ENCODE results near the gene PPP2R2B.
"Not testable (repeated sequence)": the region's sequence is repeated elsewhere in the genome, so short reads cannot be mapped to it uniquely, and the experiment has no call there.

The PPP2R2B gene

DNA sequence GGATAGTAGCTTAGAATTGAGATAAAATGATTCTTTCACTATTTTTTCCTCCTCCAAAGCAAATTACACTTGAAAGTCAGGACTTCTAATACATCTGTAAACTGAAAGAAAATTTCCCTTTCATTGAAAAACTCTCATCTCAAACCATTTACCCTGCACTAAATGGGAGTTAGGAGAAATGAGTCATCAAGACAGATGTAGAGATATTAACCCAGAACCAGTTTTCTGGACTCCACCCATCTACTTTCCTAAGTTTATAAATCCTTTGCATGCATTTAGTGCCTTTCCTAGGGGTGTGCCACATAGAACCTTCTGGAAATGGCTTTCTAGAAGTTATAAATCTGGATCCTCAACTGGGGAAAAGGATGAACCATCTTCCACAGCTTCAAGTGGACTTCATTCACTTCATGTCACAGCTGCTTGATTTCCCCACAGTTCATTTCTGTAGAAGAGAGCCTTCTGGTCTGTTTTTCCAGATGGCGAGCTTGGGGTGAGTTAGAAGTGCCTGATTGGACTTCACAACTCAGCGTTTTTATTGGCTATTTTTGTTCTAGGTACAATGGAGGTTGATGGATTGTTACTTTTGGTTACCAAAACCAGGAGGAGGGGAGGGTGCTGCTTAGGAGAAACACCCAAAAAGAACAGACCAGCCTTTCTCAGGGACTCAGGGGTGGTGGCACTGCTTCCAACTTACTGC lies 290.1 kb downstream of the PPP2R2B start:
- DNase-seq: no peak

DNA sequence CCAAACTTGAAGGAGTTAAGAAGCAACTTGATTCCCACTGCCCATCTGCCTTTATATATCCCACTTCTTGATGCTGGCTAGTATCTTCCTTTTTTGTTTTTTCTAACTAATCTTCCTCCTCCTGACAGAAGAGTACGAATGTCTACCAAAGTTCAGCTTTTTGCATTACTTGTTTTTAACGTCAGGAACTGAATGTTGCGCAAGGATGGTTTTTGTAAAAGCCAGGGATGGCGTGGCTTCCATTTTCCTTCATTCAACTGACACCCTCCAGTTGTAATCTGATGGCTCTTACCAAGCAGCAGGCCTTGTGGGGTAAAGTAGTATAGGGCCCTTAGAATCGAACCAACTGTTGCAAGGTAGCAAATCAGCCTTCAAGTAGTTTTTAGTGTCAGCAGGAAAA lies 291.8 kb downstream of the PPP2R2B start:
- no peak for DNase-seq

DNA sequence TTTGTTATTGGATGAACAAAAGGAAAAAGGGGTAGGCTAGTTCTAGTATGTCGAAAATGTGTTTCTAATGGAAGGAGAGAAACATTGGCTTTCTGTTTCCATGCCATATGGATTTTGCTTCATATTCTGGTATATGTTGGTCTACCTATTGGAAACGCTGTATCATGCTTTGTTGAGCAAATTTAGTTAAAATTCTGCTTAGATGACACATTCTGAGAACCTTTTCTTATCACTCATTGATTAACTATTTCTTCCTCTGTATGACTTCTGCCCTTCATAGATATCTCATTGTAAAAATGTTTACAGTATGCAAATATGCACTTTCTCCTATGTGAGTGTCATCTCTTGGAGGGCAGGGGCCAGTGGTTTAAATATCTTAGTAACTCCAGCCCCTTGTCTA lies 293.8 kb downstream of the PPP2R2B start:
- DNase-seq: no peak

DNA sequence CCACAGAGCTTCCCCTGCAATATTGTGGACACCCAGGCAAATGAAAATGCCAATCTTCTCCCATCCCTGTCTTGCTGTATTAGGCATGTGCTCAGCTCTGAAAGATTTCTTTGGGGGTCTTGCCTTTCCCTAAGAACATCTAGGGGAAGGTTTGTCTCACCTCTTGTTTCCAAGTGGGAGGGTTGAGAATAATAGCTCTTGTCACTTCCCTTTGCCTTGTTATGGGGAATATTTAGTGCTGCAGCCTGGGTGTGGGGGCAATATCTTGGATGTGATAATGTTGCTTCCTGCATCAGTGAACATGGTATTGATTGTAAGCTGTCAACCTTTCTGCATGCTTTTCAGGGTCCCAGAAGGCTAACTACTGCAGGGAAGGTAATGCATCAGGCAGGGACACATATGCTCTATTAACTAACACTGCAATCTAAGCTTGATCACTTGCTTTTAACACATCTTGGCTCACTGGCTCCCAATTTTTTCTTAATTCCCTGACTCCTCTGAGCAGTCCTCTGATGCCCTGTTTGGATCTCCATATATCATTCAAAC lies 296.4 kb downstream of the PPP2R2B start:
- DNase-seq: no peak

DNA sequence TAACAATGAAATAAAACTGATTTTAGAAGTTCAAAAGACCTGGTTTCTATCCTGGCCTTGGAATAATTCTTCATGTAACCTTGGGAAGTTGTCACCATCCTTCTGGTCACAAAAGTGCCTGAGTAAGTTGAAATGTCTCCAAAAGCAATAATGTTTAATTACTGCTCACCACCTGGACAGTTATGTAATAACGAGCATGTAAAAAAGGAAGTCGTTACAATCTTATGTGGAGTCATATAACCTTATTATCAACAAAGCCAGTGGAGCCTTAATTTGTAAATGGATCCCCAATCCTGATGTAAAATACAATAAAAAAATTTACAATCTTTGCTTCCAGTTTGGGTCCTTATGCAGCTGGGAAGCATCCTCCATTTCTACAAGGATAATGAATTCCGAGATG lies 298.3 kb downstream of the PPP2R2B start:
- DNase-seq: no peak

DNA sequence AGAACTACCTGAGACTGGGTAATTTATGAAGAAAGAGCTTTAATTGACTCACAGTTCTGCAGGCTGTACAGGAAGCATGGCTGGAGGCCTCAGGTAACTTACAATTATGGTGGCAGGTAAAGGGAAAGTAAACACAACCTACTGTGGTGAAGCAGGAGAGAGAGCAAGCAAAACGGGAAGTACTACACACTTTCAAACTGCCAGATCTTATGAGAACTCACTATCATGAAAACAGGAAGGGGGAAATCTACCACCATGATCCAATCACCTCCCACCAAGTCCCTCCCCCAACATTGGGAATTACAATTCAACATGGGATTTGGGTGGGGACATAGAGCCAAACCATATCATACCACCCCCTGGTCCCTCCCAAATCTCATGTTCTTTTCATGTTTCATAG lies 303.8 kb downstream of the PPP2R2B start:
- no peak for DNase-seq

DNA sequence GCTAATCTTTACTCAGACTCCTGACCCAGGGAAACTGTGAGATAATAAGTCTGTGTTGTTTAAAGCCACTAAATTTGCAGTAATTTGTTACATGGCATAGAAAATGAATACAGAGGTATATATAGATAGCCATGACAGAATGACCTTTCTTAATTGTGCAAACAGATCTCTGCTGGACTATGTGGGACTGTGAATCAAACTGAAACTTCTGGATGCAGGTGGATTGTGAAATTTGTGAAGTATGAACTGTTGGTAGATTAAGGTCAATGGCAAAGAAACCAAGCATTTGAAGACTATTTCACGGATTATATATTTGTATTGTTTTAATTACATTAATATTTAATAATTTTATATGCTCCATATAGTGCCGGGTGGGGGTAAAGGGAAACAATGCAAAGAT lies 310.4 kb downstream of the PPP2R2B start:
- DNase-seq: no peak

DNA sequence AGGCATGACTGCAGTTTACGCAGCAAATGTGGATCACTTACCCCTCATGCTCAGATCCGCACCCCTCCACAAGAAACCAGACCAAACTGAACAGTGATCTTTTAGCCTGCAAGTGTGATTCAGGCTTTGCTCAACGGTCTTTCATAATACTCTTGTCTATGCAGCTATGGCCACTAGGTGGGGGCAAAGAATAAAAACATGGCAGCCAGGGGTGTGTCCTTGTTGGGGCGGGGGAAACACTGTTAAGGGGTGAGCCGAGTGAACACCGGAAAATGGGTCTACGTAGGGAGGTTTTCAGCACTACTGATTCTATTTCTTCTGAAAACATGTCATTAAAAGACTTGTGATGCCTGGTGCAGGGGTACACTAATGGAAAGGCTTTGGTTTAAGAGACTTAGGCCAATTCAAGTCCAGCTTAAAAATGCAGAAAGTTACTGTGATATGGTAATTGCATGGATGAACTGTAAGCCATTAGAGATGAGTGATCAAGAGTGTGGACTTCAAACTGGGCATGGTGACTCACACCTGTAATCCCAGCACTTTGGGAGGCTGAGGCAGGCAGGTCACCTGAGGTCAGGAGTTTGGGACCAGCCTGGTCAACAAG lies 312.7 kb downstream of the PPP2R2B start:
- DNase-seq: peak; percentile 71

DNA sequence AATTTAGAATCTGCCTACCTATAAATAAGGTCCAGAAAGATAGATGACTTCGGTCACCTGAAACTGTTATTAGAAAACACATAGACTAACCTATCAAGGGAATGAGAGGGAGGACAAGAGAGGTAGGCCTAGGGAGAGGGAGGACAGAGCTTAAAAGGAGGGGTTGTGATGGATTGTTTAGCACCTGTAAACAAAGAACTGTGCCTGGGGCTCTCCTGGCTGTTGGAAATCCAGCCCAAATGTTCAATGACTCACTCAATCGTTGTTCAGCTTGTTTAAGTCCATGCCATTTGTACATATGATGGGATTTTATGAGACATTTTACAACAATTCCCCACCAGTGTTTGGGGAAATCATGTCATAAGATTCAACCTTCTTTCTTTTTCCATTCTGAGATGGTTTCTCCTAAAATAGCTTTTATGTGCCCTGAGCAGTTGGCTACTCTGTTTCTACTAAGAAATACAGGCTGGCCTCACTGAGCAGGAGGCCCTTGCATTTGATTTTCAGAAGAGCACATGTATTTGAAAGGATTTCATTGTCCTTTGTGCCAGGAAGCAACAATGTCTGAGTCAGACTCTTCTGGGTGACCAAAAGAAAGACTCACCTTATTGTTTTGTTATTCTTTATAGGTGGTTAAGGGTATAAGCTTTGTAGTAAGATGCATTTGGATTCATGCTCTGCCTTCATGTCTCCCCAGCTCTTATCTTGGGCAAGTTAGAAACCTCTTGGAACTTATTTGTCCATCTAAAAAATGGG lies 314.4 kb downstream of the PPP2R2B start:
- no peak for DNase-seq

DNA sequence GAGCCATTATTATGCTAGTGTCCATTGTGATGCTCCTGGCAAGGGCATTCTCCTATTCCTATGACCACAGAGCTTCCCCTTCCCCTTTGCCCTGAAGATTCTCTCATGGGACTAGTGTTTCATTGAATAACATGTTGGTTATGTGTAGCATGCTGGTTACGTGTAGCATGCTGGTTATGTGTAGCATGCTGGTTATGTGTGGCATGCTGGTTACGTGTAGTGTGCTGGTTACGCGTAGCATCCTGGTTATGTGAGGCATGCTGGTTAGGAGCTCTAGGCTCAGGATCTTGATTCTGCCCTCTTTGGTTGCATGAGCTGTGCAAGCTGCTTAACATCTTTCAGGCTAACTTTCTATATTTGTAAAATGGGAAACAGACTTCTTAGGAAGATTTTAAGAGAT lies 316.1 kb downstream of the PPP2R2B start:
- no peak for DNase-seq

DNA sequence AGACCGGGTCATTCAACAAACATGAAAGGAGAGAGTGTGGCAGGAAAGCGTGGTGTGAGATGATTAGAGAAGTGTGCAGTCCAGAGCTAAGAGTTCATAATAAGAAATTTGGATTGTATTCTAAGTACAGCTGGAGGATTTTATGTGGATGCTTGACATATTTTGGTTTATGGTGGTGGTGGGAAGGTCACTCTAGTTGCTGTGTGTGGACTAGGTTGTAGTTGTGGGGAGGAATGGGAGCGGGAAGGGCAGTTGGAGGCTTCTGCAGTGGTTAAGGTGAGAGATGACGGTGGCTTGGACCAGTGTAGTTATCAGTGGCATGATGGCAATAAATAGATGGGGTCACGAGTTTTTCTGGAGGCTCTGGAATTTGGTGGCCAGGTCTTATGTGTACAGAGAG lies 316.8 kb downstream of the PPP2R2B start:
- no peak for DNase-seq

DNA sequence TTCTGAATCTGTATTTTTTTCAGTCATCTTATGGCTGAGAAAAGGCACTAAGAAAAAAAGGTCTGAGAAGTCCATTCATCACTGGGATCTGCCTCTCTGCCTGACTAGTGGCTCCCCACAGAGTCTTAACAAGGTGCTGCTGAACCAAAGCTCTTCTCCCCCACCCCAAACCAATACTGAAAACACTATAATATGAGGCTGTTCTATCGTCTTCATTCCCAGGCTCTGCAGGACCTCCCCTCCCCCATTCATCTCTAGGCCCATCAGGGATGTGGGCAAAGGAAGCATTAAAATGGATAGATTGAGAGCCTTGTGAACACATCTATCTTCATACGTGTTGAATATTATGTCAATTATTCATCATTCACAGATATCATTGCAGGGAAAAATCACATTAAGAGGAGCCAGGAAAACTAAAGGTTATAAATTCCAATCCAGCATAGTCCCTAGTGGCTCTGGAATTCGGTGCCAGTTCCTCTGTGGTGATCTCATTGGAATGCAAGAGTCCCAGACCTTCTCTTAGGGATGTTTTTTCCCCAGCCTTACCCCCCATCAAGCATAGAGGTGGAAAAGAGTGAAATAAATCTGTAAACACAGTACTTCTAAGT lies 318.2 kb downstream of the PPP2R2B start:
- no peak for DNase-seq

DNA sequence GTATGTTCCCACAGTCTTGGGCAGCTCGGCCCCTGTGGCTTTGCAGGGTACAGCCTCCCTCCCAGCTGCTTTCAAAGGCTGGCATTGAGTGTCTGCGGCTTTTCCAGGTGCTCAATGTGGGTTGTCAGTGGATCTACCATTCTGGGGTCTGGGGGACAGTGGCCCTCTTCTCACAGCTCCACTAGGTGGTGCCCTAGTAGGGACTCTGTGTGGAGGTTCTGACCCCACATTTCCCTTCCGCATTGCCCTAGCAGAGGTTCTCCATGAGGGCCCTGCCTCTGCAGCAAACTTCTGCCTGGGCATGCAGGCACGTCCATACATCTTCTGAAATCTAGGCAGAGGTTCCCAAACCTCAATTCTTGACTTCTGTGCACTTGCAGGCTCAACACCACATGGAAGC lies 321.7 kb downstream of the PPP2R2B start:
- DNase-seq: not testable (repeated sequence)

DNA sequence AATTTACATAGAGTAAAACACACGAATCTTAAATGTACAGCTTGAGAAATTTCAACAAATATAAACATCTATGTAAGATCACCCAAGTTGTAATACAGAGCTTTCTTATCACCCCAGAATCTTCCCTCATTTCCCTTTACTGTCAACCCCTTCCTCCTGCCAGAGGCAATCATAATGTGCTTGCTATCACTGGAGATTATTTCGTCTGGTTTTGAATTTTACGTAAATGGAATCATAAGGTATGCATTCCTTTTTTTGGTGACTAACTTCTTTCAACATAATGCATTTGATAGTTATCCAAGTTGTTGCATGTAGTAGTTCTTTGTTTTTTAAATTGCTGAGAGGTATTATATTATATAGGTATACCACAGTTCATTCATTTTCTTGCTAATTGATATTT lies 325.1 kb downstream of the PPP2R2B start:
- DNase-seq: no peak

DNA sequence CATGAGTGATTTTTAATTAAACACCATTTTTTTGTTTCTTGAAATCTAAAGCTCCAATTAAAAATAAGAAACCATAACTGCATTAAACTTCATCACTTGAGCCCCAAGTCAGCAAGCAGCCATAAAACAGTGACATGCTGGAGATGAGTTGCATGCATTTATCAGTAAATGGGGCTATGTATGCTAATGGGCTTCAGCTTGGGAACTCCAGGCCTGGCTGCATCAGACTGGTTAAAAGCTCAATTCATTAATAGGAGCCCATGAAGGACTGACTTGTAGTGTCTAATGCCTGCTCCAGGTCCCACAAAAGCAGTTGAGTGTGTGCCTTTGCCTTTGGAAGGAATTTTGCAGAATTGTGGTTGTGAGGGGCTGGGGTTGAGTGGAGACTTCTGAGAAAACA lies 328.9 kb downstream of the PPP2R2B start:
- no peak for DNase-seq

DNA sequence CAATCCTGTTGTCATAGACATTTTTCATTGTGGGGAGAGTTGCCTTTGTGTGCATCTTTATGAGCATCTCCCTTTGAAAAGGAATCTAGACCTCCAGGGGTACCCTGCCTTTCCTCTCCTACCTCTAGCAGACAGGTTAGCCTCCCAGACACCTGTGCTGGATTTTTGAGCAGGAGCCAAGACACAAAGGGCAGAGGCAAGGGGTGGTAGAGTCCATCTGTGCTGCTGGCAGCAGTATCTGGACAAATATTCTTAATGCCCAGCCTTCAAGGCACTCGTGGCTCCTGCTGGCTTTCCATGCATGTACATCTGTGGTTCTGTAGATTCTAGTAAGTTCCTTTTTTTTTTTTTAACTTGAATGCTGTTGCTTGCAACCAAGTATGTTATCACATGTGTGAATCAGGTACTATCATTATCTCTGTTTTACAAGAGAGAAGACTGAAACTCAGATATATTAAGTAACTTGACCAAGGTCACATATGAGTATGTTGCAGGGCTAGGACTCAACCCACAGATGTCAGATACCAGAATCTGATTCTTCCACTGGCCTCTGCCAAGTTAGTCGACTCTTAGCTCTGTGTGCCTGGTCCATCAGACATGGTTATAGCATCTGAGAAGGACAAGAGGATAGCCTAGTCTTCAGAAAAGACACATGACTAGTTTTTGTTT lies 329.6 kb downstream of the PPP2R2B start:
- no peak for DNase-seq

DNA sequence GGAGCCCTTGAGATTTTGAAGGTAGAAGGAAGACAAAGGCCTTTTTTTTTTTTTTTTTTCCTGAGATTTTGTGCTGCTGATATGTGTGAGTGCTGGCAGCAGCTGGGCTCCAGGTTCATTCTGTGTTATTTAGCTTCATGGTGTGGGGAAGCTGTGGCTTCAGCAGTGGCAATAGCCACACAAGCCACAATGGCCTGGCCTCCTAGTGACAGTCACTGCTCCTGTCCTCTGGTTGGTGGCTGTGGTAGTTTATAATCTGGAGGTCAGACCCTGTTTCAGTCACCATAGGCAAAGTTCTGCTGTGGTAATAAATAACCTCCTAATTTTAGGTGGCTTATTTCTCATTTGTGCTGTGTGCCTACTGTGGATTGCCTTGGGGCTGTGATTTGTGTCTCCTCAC lies 334.3 kb downstream of the PPP2R2B start:
- no peak for DNase-seq

DNA sequence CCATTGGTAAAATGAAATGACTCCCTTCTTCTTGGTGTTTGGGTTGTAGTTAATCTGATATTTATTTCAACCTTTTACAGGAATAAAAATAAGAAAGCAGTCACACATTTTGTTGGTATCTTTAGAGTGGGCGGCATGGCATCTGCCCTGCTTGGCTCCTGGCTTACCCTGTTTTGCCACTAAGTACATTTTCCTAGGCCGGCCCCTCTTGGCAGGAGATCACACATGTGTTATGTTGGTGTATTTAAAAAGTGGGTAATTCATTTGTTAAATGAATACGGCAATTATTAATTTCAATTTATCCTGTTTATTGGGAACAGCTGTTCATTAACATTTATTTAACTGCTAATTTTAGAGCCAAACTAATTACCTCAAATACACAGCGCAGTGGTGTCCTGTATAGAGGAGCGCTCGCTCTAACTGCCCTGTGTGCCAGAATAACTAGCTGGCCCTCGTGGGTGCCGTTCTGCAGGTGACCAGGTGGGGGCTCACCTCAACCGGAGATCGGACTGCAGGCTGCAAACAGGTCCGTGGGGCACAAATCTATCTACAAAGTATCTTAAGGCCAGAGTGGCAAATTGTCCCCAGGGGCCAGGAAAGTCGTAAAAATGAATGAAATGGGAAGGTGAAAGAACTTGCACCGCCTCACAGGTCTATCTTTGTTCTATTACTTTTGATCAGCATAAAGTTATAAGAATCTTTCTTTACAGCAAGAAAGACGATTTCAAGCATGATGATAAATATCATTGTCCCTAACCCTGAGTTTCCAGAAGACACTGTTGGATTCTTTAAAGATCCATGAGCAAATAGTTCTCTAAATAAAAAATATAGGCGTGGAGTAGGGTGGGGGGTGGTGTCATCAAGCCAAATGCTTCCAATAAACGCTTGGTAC lies 336.4 kb downstream of the PPP2R2B start:
- peak; percentile 87 for DNase-seq

DNA sequence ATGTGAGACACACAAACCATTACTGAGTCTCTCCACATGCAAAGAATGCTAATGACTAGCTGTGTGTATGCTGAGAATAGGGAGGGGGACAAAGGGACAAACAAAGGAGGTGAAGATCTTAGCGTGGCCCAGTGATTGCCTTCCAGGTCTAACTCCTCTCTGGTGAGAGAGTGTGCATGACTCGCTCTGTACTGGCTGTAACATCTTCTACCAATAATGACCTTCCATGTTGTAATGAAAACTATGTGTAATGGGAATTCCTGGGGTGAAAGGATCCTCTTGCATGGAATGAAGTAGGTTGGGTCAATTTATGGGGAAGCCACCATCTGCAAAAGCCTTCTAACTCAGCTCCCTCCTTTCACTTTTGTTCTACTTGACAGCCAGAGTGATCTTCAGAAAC lies 338.1 kb downstream of the PPP2R2B start:
- DNase-seq: no peak

DNA sequence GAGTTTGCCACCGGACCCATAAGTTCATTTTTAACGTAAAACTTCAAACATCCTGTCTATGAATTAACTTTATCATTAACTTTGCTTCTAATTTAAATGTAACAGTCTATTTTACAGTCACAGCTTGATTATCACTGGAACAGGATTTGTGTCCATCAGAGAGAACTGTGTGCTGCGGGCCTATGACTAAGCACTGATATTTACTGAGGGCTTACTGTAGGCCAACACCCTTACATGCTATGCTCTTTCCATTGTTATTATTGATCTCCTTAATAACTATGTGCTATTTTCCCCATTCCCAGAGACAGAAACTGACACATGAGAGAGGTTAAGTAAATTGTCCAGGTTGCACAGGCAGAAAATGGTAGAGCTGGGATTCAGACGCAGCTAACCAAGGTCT lies 338.6 kb downstream of the PPP2R2B start:
- no peak for DNase-seq

DNA sequence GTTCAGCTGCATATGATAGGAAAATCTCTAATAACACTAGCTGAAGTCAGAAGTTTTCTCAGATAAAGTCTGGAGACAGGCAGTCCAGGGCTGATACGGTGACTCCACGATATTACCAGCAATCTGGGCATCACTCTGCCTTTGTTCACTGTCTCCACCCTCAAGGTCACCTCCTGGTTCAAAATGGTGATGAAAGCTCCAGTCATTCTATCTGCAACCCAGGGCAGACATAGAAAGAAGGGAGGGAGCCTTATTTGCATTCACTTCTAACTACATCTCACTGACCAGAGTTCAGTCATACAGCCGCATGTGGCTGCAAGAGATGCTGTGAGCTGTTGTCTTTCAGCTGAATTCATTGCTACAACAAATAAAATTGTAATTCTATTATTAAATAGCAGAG lies 340.1 kb downstream of the PPP2R2B start:
- no peak for DNase-seq

DNA sequence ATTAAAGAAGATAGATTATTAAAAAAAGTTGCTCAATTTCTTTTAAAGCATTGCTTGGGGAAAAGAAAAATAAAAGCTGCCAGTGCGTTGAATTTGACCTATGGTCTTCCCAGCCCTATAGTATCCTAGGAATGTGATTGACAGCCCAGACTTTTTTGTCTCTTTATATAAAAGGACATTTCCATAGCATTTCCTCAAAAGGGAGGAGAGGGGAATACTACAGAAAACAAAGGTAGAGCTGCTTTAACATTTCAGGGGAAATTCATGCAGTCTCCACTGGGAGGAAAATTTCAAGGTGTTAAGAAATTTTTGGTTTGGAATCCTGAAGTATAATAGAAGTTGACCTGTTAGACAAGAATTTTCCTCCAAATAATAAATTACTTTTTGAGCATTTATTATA lies 344.7 kb downstream of the PPP2R2B start:
- no peak for DNase-seq

All from activated CD8-positive, alpha-beta memory T cell treated with anti-CD3 and anti-CD28 coated beads for 24 hours (primary cell).